HG03103 (cell line): Measurements from ENCODE around the gene AKAP6.
"Not testable (repeated sequence)": the region's sequence is repeated elsewhere in the genome, so short reads cannot be mapped to it uniquely, and the experiment has no call there.

ENCODE experiments used
- ATAC-seq: cut with Tn5 transposase; IDR thresholded peaks from one replicate; pipeline ENCODE4 v1.9.1; 2021; ENCODE audit warnings: low read depth; ENCODE audit not compliant: unreplicated experiment

Gene AKAP6

GRCh38 chr14:32567543-32568384, 238.7 kb downstream of the AKAP6 start:
- no peak for ATAC-seq

GRCh38 chr14:32571551-32571950, 242.5 kb downstream of the AKAP6 start:
- no peak for ATAC-seq

GRCh38 chr14:32571995-32572866, 243.1 kb downstream of the AKAP6 start:
- ATAC-seq: no peak

- ATAC-seq: no peak
Observed at GRCh38 chr14:32572867-32573150, 243.7 kb downstream of the AKAP6 start.

- ATAC-seq: no peak
Observed at GRCh38 chr14:32574269-32574668, 245.2 kb downstream of the AKAP6 start.

GRCh38 chr14:32576088-32576795, 247.1 kb downstream of the AKAP6 start:
- peak; percentile 58 for ATAC-seq

GRCh38 chr14:32576977-32577376, 247.9 kb downstream of the AKAP6 start:
- ATAC-seq: no peak

GRCh38 chr14:32578181-32578580, 249.1 kb downstream of the AKAP6 start:
- peak; percentile 81 for ATAC-seq

GRCh38 chr14:32583427-32583826, 254.3 kb downstream of the AKAP6 start:
- not testable (repeated sequence) for ATAC-seq

GRCh38 chr14:32584079-32584478, 255.0 kb downstream of the AKAP6 start:
- ATAC-seq: no peak

- ATAC-seq: no peak
Observed at GRCh38 chr14:32587461-32587860, 258.4 kb downstream of the AKAP6 start.

GRCh38 chr14:32588448-32589320, 259.6 kb downstream of the AKAP6 start:
- ATAC-seq: peak; percentile 66

- no peak for ATAC-seq
Observed at GRCh38 chr14:32590157-32590556, 261.1 kb downstream of the AKAP6 start.

- ATAC-seq: no peak
Observed at GRCh38 chr14:32593290-32593942, 264.3 kb downstream of the AKAP6 start.

- no peak for ATAC-seq
Observed at GRCh38 chr14:32594766-32595165, 265.7 kb downstream of the AKAP6 start.

- ATAC-seq: no peak
Observed at GRCh38 chr14:32595497-32595896, 266.4 kb downstream of the AKAP6 start.

- ATAC-seq: no peak
Observed at GRCh38 chr14:32596390-32596789, 267.3 kb downstream of the AKAP6 start.

GRCh38 chr14:32597771-32598170, 268.7 kb downstream of the AKAP6 start:
- ATAC-seq: no peak

- ATAC-seq: no peak
Observed at GRCh38 chr14:32601069-32601468, 272.0 kb downstream of the AKAP6 start.

- no peak for ATAC-seq
Observed at GRCh38 chr14:32601906-32602305, 272.8 kb downstream of the AKAP6 start.
